Fibroblast of the aortic adventitia (primary cell): Measurements from ENCODE around the gene GNL3. TPM values are rescaled to one million over a fixed set of nuclear protein-coding genes. Genes with fewer than 3 reads are reported as not detected.
"Not testable (repeated sequence)": the region's sequence is repeated elsewhere in the genome, so short reads cannot be mapped to it uniquely, and the experiment has no call there.

Source experiments
- DNase-seq: peaks from one replicate; pipeline ENCODE4 v3.0.0-alpha.2; 2010; ENCODE audit warnings: low read depth
- H3K4me3 ChIP-seq: 2 replicates; pipeline ENCODE4 v1.5.1; 2011; ENCODE audit warnings: low read depth, mild to moderate bottlenecking, control low read depth, low read length, moderate library complexity
- total RNA-seq: library from RNA; depleted of rRNA; stranded (reverse); fragments of >200 nt; gene quantifications from 2 replicates; pipeline ENCODE4 v1.2.3, GENCODE V29; 2012; ENCODE audit warnings: low replicate concordance
- TF ChIP-seq, protein P1 (sequence below): IDR thresholded peaks from 2 replicates; pipeline ENCODE4 v1.5.1; 2011; ENCODE audit warnings: mild to moderate bottlenecking, low read length, control low read depth, inconsistent platforms; ENCODE audit not compliant: insufficient read depth

Gene GNL3
- total RNA-seq, 1 donor, result 114 TPM

DNA sequence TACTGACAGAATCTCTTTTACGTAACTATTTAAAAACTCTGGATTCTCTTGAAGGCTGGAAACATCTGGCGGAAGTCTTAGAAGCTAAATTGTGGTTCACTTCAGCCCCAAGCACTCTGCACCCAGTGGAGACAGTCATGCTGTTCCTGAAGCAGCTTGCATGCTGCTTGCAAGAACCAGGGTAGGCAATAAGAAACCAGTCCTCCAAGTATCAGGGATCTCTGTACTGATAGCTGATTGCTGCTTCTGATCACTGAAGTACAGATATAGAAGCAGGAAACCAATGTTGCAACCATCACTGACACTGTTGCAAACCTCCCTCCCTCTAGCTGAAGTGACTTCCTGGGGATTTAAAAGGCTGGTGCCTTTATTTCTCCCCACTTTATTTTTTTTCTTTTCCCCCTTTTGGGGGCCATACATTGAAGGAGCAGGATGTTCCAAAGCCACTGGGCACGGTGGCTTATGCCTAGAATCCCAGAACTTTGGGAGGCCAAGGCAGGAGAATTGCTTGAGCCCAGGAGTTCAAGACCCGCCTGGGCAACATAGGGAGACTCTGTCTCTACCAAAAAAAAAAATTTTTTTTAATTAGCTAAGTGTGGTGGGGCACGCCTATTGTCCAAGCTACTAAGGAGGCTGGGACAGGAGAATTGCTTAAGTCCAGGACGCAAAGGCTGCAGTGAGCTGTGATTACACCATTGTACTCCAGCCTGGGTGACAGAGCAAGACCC, 35.3 kb downstream of the GNL3 start:
- TF ChIP-seq, protein P1, sequence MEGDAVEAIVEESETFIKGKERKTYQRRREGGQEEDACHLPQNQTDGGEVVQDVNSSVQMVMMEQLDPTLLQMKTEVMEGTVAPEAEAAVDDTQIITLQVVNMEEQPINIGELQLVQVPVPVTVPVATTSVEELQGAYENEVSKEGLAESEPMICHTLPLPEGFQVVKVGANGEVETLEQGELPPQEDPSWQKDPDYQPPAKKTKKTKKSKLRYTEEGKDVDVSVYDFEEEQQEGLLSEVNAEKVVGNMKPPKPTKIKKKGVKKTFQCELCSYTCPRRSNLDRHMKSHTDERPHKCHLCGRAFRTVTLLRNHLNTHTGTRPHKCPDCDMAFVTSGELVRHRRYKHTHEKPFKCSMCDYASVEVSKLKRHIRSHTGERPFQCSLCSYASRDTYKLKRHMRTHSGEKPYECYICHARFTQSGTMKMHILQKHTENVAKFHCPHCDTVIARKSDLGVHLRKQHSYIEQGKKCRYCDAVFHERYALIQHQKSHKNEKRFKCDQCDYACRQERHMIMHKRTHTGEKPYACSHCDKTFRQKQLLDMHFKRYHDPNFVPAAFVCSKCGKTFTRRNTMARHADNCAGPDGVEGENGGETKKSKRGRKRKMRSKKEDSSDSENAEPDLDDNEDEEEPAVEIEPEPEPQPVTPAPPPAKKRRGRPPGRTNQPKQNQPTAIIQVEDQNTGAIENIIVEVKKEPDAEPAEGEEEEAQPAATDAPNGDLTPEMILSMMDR, result no peak
- no peak for DNase-seq
- no peak overlapping the region for H3K4me3 ChIP-seq

DNA sequence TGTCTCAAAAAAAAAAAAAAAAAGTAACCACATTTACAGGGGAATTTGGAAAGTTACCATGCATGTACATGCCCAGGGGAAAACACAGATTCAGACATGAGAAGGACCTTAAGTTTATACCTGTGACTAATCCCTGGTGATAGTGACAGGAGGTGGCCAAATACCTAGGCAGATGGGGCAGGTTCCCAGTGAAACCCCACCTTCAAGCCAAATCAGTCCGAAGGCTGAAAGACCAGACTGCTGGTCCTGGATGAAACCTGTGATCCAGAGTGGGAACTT, 35.8 kb downstream of the GNL3 start:
- DNase-seq, result no peak
- H3K4me3 ChIP-seq, result no peak overlapping the region
- TF ChIP-seq, protein P1, result no peak

DNA sequence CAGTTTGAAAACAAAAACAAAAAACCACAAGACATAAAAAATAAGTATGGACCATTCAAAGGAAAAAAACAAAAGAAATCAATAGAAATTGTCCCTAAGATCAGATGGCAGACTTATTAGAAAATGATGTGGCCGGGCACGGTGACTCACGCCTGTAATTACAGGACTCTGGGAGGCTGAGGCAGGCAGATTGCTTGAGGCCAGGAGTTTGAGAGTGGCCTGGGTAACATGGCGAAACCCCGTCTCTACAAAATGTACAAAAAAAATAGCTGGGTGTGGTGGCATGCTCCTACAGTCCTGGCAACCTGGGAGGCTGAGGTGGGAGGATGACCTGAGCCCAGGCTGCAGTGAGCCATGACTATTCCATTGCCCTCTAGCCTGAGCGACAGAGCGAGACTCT, 36.7 kb downstream of the GNL3 start:
- no peak for DNase-seq
- H3K4me3 ChIP-seq, result no peak overlapping the region
- TF ChIP-seq, protein P1, result no peak

DNA sequence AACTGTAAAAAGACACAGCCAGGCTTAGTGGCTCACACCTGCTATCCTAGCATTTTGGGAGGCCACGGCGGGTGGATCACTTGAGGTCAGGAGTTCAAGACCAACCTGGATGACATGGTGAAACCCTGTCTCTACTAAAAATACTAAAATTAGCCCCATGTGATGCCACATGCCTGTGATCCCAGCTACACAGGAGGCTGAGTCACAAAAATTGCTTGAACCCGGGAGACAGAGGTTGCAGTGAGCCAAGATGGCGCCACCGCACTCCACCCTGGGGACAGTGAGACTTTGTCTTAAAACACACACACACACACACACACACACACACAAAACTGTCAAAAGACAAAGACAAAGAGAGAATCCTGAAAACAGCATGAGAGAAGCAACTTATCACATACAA, 38.1 kb downstream of the GNL3 start:
- TF ChIP-seq, protein P1, result no peak
- no peak for DNase-seq
- H3K4me3 ChIP-seq, result no peak overlapping the region

DNA sequence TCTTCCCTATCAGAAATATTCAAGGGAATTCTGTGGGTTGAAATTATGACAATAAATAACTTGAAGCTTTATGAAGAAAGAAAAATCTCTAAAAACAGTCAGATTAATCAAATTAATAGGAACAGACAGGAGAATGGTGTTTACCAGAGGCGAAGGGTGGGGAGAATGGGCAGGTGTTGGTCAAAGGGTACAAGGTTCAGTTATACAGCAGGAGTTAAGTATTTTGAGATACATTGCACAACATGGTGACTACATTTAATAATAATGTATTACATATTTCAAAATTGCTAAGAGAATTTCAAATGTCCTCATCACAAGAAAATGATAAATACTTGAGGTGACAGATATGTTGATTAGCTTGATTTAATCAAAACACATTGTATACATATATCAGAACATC, 38.7 kb downstream of the GNL3 start:
- TF ChIP-seq, protein P1, result no peak
- DNase-seq, result no peak
- no peak overlapping the region for H3K4me3 ChIP-seq

DNA sequence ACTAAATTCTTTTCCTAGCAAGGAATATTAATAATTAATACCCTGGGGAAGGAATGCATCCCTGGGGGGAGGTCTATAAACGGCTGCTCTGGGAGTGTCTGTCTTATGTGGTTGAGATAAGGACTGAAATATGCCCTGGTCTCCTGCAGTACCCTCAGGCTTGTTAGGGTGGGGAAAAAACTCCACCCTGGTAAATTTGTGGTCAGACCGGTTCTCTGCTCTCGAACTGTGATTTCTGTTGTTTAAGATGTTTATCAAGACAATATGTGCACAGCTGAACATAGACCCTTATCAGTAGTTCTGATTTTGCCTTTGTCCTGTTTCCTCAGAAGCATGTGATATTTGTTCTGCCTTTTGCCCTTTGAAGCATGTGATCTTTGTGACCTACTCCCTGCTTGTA, 42.9 kb downstream of the GNL3 start:
- not testable (repeated sequence) for DNase-seq, H3K4me3 ChIP-seq

DNA sequence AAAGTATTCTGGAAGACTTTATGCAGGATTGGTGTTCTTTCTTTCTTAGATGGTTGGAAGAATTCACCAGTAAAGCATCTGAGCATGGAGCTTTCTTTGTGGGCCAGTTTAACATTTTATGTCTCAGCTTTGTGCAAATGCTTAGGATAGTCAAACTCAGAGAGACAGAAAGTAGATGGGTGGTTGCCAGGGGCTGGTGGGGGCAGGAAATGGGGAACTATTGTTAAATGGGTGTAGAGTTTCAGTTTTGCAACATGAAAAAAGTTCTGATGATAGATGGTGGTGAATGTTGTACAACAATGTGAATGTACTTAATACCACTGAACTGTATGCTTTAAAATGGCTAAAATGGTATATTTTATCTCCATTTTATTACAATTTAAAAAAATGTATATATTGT, 44.8 kb downstream of the GNL3 start:
- TF ChIP-seq, protein P1, result no peak
- DNase-seq, result peak; percentile 20

More for the DNA sequence above, 44.8 kb downstream of the GNL3 start:
- no peak overlapping the region for H3K4me3 ChIP-seq
